ENCODE measurements around the gene TBPL1.

Gene TBPL1

DNA sequence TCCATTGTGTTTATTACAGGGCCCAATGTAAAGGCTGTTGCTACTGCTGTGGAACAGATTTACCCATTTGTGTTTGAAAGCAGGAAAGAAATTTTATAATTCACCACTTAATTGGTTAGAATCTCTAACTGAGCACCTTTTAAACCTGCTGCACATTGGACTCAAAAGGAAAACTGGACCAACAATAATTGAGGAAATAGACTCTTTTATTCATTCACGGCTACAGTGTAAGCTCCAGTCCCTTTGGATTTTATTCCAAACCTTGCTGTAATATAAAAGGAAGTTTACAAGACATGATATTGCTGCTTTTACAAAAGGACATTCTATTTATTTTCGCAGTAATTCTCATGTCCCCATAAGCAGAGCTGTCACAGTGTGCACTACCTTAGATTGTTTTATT is 33.9 kb downstream of the TBPL1 start (continued):
- TF ChIP-seq, protein P1, sequence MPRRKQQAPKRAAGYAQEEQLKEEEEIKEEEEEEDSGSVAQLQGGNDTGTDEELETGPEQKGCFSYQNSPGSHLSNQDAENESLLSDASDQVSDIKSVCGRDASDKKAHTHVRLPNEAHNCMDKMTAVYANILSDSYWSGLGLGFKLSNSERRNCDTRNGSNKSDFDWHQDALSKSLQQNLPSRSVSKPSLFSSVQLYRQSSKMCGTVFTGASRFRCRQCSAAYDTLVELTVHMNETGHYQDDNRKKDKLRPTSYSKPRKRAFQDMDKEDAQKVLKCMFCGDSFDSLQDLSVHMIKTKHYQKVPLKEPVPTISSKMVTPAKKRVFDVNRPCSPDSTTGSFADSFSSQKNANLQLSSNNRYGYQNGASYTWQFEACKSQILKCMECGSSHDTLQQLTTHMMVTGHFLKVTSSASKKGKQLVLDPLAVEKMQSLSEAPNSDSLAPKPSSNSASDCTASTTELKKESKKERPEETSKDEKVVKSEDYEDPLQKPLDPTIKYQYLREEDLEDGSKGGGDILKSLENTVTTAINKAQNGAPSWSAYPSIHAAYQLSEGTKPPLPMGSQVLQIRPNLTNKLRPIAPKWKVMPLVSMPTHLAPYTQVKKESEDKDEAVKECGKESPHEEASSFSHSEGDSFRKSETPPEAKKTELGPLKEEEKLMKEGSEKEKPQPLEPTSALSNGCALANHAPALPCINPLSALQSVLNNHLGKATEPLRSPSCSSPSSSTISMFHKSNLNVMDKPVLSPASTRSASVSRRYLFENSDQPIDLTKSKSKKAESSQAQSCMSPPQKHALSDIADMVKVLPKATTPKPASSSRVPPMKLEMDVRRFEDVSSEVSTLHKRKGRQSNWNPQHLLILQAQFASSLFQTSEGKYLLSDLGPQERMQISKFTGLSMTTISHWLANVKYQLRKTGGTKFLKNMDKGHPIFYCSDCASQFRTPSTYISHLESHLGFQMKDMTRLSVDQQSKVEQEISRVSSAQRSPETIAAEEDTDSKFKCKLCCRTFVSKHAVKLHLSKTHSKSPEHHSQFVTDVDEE (CRISPR knock-in tag; IDR thresholded peaks at IDR 0.05): no peak
- TF ChIP-seq TCF4 (CRISPR knock-in tag; IDR thresholded peaks at IDR 0.05; ENCODE audit: borderline replicate concordance): no peak
- no peak for TF ChIP-seq RARB (CRISPR knock-in tag; IDR thresholded peaks at IDR 0.05)
- no peak for TF ChIP-seq ZFP30 (CRISPR knock-in tag; IDR thresholded peaks at IDR 0.05)
- TF ChIP-seq ZC3H10 (CRISPR knock-in tag; IDR thresholded peaks at IDR 0.05): no peak

DNA sequence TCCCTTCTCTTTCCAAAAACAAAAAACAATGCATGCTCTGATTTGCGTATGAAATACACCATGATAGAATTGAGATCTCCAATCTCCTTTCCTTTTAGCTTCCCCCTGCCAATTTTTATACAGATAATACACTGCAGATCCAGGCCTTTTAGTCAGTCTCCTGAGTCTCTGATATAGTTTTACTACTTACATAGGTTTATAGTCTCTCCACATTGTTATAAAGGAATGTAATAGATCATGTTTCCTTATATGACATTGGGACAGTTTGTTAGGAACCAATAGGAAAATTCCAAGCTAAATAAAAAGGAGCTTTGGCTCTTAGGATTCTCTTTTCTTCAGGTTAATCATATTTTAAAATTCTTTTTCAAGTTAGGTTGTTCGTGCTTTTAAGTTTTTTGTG is 36.5 kb downstream of the TBPL1 start:
- ATAC-seq: no peak

DNA sequence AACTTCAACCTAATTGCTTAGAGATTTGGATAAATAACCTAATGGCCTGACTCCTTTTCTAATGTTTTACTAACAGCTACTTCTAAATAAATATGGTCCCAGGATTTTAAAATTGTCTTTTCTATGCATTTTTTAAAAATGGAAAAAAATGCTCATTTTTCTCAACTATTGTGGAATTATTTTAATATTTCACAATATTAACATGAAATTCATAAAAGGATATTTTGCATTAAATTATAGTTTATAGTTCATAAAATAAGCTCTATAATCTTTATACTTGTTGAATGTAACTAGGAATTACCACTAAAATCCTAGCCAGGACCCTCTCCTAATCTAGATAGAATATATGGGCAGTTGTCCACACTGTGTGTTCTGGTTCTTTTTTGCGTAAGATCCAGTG is 37.3 kb downstream of the TBPL1 start:
- no peak for TF ChIP-seq ESRRG (CRISPR knock-in tag; IDR thresholded peaks at IDR 0.05)
- TF ChIP-seq TOX (CRISPR knock-in tag; IDR thresholded peaks at IDR 0.05; ENCODE audit: borderline replicate concordance): no peak
- TF ChIP-seq ZNF565 (CRISPR knock-in tag; conservative IDR thresholded peaks at IDR 0.05; ENCODE audit: low read depth): no peak
- TF ChIP-seq ZNF8 (CRISPR knock-in tag; IDR thresholded peaks at IDR 0.05): no peak
- no peak for TF ChIP-seq ZFP3 (CRISPR knock-in tag; IDR thresholded peaks at IDR 0.05)
- ATAC-seq: no peak

More for the DNA sequence above, 36.5 kb downstream of the TBPL1 start:
- TF ChIP-seq ISL1 (CRISPR knock-in tag; IDR thresholded peaks at IDR 0.05) (no peak), OSR1 (CRISPR knock-in tag; IDR thresholded peaks at IDR 0.05) (no peak)

DNA sequence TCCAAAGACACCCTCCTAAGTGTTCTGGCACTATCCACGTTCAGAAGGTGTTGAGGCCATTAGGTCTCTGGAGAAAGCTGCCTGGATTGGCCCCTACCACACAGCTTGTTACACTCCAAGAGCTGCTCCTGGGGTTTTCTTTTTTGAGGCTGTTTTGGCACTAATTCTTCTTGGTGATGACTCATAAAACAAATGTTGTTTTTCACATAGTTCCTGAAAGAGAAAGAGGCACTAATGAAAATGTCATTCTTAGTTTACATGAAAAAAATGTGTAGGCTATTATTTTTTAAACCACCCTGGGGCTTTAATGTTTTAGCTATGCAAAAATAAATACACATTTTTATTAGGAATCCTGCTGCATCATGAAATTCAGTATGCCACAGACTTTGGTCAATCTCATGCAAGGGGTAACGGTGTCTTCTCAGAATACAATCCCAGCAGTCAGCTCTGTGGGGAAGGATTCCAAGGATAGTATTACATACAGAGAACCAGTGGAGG is 38.1 kb downstream of the TBPL1 start:
- peak; percentile 77 for ATAC-seq

DNA sequence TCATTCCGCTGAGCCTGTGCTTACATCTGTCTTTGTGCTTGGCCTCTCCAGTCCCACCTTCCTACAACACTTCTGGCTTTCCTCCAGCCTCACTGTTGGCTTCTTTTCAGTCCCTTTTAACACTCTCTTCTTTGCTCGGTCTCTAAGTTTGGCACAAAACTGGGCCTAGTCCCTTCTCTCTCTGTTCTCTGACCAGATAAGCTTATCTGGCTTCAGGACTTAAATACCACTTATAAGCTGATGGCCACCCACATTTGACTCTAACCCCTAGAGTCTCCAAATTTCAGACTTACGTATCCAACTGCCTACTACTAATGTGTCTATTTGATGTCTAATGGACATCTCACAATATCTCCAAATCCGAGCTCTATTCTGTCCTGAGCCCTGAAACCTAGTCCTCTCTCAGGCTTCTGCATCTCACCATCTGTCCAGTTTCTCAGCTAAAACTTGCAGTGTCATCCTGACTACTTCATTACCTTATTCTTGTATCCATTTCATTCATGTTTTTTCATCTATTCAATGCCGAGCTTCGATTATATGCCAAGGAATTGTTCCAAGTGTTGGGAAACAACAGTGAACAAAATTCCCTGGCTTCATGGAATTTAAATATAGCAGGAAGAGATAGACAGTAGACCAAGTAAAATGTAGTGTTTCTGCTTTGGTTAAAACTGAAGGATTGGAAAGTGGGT is 40.1 kb downstream of the TBPL1 start:
- no peak for TF ChIP-seq ZNF565 (CRISPR knock-in tag; conservative IDR thresholded peaks at IDR 0.05; ENCODE audit: low read depth)
- TF ChIP-seq PPARA (CRISPR knock-in tag; IDR thresholded peaks at IDR 0.05; ENCODE audit: borderline replicate concordance): no peak
- TF ChIP-seq TCF4 (CRISPR knock-in tag; IDR thresholded peaks at IDR 0.05; ENCODE audit: borderline replicate concordance): no peak
- no peak for TF ChIP-seq BACH2 (CRISPR knock-in tag; IDR thresholded peaks at IDR 0.05; ENCODE audit: borderline replicate concordance)
- no peak for TF ChIP-seq SNAI2 (CRISPR knock-in tag; IDR thresholded peaks at IDR 0.05)
- no peak for TF ChIP-seq ZFP3 (CRISPR knock-in tag; IDR thresholded peaks at IDR 0.05)
- TF ChIP-seq, protein P2, sequence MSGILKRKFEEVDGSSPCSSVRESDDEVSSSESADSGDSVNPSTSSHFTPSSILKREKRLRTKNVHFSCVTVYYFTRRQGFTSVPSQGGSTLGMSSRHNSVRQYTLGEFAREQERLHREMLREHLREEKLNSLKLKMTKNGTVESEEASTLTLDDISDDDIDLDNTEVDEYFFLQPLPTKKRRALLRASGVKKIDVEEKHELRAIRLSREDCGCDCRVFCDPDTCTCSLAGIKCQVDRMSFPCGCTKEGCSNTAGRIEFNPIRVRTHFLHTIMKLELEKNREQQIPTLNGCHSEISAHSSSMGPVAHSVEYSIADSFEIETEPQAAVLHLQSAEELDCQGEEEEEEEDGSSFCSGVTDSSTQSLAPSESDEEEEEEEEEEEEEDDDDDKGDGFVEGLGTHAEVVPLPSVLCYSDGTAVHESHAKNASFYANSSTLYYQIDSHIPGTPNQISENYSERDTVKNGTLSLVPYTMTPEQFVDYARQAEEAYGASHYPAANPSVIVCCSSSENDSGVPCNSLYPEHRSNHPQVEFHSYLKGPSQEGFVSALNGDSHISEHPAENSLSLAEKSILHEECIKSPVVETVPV (CRISPR knock-in tag; IDR thresholded peaks at IDR 0.05): no peak
- no peak for TF ChIP-seq ISL1 (CRISPR knock-in tag; IDR thresholded peaks at IDR 0.05)
- TF ChIP-seq, protein P3, sequence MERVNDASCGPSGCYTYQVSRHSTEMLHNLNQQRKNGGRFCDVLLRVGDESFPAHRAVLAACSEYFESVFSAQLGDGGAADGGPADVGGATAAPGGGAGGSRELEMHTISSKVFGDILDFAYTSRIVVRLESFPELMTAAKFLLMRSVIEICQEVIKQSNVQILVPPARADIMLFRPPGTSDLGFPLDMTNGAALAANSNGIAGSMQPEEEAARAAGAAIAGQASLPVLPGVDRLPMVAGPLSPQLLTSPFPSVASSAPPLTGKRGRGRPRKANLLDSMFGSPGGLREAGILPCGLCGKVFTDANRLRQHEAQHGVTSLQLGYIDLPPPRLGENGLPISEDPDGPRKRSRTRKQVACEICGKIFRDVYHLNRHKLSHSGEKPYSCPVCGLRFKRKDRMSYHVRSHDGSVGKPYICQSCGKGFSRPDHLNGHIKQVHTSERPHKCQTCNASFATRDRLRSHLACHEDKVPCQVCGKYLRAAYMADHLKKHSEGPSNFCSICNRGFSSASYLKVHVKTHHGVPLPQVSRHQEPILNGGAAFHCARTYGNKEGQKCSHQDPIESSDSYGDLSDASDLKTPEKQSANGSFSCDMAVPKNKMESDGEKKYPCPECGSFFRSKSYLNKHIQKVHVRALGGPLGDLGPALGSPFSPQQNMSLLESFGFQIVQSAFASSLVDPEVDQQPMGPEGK (CRISPR knock-in tag; IDR thresholded peaks at IDR 0.05; ENCODE audit: borderline replicate concordance): no peak
- TF ChIP-seq CSDC2 (CRISPR knock-in tag; IDR thresholded peaks at IDR 0.05): no peak
- TF ChIP-seq GLIS3 (CRISPR knock-in tag; IDR thresholded peaks at IDR 0.05): no peak
- ATAC-seq: no peak

More for the DNA sequence above, 38.1 kb downstream of the TBPL1 start:
- TF ChIP-seq ZC3H10 (CRISPR knock-in tag; IDR thresholded peaks at IDR 0.05): no peak
- TF ChIP-seq CSDC2 (CRISPR knock-in tag; IDR thresholded peaks at IDR 0.05): no peak
- no peak for TF ChIP-seq ZNF565 (CRISPR knock-in tag; conservative IDR thresholded peaks at IDR 0.05; ENCODE audit: low read depth)
- no peak for TF ChIP-seq PPARA (CRISPR knock-in tag; IDR thresholded peaks at IDR 0.05; ENCODE audit: borderline replicate concordance)
- TF ChIP-seq, protein P4, sequence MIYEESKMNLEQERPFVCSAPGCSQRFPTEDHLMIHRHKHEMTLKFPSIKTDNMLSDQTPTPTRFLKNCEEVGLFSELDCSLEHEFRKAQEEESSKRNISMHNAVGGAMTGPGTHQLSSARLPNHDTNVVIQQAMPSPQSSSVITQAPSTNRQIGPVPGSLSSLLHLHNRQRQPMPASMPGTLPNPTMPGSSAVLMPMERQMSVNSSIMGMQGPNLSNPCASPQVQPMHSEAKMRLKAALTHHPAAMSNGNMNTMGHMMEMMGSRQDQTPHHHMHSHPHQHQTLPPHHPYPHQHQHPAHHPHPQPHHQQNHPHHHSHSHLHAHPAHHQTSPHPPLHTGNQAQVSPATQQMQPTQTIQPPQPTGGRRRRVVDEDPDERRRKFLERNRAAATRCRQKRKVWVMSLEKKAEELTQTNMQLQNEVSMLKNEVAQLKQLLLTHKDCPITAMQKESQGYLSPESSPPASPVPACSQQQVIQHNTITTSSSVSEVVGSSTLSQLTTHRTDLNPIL (CRISPR knock-in tag; IDR thresholded peaks at IDR 0.05; ENCODE audit: low read depth): no peak
- TF ChIP-seq ISL1 (CRISPR knock-in tag; IDR thresholded peaks at IDR 0.05): 0 out of 2 replicates have a peak, but pooled peaks have one; percentile 22
- TF ChIP-seq RARB (CRISPR knock-in tag; IDR thresholded peaks at IDR 0.05): no peak
- TF ChIP-seq ARNTL (CRISPR knock-in tag; IDR thresholded peaks at IDR 0.05; ENCODE audit: borderline replicate concordance, low read depth): no peak
